GM21786 (cell line): ENCODE results near the gene NXPH3.
"Not testable (repeated sequence)": the region's sequence is repeated elsewhere in the genome, so short reads cannot be mapped to it uniquely, and the experiment has no call there.

Experiments used
- ATAC-seq: cut with Tn5 transposase; IDR thresholded peaks from one replicate; pipeline ENCODE4 v1.9.1; 2021; ENCODE audit not compliant: unreplicated experiment

The NXPH3 gene

DNA sequence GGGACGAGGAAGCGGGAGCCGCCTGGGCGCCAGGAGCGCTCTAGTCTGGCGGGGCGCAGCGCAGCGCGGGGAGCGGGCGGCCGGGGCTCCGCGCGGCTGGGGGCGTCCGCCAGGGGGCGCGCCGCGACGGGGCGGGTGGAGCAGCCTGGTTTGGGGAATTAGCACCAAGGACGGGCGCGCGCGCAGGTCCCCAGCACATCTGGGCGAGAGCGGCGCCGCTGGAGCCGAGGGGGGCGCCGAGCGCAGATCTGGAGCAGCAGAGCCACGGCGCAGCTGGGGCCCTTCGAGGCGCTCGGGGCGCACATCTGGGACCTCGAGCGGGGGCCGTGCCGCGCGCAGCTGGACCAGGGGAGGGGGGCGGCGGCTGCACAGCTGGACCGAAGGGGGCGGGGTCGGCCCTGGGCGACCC lies at the start of gene NXPH3:
Gene NXPH3 (plus strand): TSS at position 193 of the 409 bp plus-strand sequence. CDS start 349 bp downstream, outside the sequence.
- no peak for ATAC-seq

DNA sequence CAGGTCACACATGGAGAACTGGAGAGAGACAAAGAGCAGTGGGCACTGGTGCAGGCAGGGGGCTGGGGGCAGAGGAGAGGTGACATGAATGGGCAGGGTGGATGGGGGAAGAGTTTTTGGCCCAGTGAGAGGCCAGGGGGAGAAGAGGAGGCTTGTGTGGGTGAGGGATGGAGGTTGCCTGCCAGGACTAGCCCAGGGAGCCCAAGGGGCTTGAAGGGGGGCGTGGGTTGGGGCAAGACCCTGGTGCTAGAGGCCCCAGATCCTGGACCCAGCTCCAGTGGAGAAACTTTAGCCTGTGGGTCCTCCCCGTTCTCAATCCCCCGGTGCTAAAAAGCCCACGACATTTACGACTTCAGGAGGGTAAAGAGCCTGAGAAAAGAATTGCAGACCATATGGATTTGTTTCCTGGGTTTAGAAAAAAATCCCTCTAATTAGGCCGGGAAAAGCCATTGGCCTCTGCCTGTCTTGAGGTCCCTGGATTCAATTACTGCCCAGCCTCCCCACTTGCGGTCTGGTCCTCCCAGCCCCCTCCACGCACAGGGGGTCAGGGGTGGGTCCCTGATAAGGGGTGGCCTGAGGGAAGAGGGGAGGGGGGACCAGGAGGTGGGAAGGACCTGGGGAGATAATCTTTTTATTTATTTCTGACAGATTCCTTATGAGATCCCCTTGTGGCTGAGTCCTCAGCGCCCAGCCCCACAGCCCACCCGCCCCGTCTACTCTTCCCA lies 47.6 kb upstream of the NXPH3 start:
- no peak for ATAC-seq

DNA sequence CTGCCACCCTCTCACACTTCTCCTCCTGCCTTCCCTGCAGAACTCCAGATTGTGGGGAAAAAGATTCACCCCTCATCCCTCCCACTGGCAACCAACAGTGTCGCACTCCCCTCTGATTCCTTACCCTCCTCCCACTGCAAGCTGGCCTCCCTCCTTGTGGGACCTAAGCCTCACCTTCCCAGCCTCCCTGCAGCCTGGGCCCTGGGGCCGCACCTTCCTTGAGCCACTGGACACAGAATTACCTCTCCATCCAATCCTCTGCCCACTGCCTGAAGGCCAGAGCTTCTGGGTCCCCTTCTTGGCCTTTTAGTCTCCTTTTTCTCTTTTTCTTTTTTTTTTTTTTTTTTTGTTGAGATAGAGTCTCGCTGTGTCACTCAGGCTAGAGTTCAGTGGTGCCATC lies 46.7 kb upstream of the NXPH3 start:
- ATAC-seq = no peak

DNA sequence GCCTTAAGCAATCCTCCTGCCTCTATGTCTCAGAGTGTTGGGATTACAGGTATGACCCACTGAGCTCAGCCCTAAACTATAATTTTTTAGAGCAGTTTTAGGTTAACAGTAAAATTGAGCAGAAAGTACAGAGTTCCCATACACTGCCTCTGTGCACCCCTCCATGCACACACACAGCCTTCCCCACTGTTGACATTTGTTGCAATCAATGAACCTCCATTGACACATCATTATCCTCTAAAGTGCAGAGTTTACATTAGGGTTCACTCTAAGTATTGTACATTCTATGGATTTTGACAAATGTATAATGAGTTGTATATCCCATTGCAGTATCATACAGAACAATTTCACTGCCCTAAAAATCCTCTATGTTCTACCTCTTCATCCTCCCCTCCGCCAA lies 45.6 kb upstream of the NXPH3 start:
- ATAC-seq = no peak

DNA sequence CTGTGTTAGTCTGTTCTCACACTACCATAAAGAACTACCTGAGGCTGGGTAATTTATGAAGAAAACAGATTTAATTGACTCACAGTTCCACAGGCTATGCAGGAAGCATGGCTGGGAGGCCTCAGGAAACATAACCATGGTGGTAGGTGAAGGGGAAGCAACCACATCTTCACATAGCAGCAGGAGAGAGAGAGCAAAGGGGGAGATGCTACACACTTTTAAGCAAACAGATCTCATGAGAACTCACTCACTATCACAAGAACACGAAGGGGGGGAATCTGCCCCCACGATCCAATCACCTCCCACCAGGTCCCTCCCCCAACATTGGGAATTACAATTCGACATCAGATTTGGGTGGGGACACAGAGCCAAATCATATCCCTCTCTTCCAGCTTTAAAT lies 31.8 kb upstream of the NXPH3 start:
- no peak for ATAC-seq

DNA sequence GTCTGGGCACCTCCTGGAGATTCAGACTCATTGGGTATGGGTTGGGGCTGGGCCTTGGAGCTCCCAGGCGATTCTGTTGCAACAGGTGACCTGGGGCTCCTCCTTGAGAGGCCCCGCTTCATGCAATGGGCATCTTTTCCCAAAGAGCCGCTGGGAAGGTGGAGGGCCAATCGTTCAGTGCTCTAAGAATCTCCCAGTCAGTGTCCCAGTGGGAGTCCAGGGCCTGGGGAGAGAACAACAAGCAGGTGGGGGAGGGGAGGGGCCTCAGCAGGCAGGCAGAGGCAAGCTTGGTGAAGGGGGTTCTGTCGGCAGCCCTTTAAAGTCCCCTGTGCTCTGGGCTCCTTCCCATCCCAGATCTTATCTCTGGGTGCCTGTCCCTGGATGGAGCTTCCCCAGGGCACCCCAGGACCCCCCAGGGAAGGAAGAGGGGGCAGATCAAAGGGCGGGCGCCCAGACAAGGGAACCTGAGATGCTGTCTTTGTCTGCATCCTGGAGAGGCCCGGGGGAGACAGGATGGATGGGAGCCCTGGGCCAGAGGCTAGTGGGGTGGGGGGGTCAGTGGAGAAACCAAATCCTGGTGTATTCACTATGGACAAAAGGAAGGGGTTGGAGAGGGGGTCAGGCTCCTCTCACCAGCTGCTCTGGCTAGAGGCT lies 30.5 kb upstream of the NXPH3 start:
- no peak for ATAC-seq

DNA sequence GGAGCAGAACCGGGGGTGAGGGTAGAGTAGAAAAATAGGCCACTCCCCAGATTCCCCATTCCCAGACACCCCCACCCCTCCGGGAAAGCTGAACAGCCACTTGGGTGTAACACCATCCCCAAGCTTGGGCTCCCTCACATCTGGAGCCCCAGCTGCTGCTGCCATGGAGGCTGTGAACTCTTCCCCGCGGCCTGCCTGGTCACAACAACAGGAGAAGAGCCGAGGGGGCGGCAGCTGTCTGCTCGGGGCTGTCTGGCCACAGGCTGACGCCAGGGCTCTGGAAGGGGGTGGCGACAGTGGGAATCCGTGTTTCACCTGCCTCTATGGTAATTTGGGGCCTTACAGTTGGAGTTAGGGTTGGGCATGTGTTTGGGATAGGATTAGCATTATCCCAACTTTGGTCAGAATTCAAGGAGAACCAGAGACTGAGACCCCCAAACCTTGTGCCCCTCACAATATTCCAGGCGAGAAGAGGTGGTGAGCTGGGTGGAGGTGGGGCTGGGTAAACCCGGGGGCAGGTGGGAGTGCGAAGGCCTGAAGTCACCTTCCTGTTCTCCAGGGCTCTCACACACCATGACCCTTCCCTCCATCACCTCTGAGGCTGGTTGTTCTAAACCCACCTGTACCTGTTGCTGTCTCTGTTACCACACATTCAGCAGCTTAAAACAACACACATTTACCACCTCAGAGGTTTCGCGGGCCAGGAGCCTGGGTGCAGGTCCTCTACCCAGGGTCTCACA lies 29.7 kb upstream of the NXPH3 start:
- no peak for ATAC-seq

DNA sequence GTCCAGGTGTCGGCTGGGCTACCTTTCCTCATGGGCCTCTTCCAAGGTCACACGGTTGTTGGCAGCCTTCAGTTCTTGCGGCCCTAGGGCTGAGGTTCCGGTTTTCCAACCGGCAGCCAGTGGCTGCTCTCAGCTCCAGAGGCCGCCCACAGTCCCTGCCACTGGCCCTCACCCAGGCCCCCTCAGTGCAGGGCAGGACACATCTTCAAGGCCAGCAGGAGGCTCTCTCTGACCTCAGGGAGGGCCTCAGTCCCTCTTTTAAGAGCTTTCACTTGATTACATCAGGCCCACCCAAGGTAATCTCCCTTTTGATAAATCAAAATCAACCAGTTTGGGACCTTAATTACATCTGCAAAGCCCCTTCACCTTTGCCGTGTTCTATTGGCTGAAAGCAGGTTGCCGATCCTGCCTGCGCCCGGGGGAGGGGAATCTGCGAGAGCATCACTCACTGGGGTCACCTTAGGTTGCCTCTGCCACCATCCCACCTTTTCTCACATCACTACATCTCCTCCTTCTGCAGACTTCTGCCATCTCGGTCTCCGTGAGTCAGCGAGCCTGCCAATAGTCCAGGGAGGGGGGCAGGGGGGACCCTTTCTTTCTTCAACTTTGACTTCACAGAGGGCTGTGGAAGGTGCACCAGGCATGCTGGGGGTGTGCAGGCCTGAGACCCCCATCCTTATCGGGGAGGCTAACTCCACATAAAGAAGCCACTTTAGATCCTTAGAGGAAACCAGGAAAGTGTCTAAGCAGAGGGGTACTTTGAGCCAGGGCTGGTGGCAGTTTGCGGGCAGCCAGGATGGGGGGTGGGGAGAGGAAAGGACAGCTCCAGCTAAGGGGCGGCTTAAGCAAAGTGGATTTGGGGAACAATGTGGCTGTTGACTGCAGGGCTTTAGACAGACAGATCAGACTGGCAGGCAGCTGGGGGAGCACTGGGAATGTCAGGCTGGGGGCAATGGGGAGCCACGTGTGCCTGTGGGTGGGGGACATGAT lies 28.8 kb upstream of the NXPH3 start:
- ATAC-seq = no peak

DNA sequence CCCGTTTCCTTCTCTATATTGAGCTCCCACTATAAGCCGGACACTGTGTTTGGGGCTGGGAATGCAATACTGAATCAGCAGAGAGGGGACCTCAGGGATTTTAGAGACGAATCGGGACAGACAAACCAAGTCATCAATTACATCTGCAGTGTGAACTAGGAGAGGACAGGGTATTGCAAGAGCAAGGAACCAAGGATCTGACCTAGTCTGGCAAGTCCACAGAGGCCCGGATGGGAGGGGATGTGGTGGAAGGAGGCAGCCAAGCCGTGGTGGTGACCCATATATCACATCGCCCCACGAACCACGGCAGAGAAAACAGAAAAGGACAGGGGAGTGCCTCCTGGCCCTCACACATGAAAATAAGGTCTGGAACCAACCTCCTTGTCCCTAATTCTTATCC lies 28.1 kb upstream of the NXPH3 start:
- no peak for ATAC-seq

DNA sequence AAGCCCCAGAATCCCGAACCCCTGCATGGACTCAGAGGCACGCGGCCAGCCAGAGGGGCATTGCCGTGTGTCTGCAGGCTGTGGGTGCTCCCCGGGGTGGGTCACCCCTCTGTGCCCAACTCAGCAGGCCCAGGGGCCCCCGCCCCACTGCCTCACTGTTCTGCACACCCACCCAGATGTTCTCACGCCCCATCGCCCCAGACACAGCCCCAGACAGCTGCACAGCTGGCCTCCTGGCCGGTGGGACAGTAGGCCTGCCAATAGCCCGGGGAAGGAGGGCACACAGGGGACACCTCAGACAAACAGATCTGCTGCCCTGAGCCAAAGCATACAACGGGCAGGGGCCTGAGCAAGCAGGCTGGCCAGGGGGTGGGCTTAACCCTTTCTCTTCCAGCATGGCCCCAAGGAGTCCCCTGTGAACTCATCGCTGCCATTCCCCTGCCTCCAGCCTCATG lies 27.6 kb upstream of the NXPH3 start:
- no peak for ATAC-seq

DNA sequence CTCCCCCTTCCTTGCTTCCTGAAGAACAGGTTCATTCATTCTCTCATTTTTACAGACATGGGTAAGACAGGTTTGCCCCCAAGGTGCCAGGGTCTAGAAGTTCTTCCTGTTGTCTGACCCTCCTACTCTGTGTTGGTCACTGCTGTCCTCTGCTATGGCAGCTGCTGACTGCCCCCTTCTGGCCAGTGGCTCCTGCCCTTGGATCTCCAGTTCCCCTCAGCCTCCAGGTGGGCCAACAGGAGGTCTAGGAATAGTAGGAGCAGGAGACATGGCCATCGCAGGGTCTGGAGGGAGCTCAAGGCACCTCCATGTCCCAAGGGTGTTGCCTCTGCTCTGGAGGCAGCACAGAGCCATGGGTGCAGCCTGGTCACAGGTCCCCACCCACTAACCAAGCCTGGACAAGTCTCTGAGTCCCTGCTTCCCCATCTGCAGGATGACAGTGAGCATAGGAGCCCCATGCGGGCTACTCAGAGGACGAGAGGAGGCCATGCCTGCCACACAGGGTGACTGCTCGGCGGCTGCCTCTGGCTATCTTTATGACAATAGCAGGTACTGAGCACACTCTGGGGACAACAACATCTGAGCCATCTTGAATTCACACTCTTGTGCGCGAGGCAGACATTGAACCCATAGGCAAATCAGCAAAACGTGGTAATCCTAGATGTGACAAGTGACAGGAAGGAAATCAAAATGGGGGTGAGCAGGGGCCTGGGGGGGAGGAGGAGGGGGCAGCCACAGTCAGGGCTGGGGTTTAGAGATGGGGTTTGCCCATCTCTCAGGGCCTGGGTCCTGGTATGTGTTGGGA lies 27.0 kb upstream of the NXPH3 start:
- ATAC-seq = no peak

DNA sequence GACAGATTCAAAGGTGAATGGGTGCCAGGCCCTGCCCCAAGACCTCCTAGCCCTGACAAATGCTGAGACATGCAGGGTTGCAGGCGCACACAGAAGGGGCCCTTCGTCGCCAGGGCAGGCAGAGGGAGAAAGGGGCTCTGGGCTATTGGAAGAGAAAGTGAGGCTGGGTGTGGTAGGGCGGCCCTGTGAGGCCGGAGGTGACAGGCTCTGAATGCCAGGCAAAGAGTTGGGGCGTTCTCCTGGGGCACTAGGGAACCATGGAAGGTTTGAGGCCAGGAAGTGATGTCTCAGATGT lies 26.4 kb upstream of the NXPH3 start:
- ATAC-seq = no peak

DNA sequence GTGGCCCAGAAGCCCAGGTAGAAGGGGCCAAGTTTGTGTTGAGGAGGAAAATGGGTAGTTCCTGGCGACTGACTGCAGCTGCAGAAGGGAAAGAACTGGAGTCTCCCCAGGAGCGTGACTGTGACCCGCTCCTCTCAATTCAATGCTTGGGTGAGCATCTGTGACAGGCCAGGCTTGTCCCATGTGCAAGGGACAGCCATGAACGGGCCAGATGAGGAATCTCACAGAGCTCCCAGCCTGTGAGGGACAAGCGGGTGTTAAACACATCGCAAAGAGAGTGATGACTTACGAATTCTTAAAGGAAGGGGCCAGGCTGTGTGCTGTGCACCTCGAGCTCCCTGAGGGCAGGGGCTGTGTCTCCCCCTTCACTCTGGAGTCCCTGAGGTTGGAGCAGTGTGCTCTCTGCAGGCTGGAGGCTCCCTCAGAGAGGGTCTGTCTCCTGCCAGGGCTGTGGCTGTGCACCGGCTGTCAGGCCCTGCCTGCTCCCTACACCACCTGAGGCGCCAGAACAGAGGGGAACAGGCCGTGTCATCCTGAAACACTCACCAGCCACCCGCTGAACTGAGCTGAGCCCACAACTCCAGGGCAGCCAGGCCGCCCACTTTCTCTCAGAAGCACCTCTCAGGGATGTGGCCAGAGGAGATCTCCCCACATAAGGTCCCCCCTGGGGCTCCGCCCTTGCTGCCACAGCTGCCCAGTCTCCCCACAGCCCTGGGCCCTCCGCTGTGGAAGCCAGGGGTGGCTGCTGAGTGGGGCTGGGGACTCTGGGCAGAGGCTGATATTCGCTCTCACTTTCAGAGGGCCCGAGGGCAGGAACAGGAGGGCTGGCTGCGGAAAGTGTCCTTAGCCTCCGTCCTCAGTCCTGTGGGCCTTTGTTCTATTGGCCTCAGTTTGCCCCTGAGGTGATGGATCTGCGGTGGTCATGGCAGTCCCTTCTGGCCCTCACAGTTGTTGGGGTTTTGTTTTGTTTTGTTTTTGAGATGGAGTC lies 25.7 kb upstream of the NXPH3 start:
- no peak for ATAC-seq

DNA sequence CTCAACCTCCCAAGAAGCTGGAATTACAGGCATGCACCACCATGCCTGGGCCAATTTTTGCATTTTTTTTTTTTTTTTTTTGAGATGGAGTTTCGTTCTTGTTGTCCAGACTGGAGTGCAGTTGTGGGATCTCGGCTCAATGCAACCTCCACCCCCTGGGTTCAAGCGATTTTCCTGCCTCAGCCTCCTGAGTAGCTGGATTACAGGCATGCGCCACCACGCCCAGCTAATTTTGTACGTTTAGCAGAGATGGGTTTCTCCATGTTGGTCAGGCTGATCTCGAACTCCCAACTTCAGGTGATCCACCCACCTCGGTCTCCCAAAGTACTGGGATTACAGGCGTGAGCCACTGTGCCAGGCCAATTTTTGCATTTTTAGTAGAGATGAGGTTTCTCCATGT lies 24.9 kb upstream of the NXPH3 start:
- not testable (repeated sequence) for ATAC-seq

DNA sequence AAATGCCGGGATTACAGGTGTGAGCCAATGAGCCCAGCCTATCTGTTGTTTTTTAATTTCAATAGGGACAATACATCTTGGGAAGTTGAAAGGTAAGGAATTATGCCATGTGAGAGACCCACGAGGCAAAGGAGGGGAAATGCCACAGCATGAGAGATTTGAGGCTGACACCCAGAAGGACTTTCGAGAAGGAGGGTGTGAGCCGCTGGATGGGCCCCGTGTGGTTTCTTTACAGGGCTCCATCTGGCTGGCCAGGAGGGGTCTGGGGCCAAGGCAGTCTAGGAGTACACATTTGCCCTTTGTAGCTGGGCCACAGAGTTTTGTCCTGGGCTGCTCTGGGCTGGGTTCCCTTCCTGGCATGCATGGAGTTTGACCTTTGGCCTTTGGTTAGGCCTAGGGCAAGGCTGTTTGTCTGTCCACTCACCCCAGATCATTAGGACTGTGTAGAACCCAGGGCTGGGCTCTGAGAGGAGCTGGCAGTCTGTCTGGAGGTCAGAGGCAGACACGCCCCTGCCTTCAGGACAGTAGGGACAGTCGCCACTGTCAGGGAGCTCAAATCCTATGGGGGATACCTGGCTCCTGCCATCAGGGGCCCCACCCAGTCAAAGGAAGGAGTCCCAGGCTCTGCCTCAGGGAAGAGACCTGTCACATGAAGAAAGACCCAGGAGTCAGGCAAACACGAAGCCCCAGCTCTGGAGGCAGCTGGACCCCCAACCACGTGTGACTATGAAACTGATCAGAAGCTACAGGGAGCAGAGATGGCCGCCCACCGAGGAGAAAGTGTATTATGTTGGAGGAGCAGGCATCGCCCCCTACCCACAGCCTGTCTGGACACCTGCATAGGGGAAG lies 24.2 kb upstream of the NXPH3 start:
- ATAC-seq = no peak

DNA sequence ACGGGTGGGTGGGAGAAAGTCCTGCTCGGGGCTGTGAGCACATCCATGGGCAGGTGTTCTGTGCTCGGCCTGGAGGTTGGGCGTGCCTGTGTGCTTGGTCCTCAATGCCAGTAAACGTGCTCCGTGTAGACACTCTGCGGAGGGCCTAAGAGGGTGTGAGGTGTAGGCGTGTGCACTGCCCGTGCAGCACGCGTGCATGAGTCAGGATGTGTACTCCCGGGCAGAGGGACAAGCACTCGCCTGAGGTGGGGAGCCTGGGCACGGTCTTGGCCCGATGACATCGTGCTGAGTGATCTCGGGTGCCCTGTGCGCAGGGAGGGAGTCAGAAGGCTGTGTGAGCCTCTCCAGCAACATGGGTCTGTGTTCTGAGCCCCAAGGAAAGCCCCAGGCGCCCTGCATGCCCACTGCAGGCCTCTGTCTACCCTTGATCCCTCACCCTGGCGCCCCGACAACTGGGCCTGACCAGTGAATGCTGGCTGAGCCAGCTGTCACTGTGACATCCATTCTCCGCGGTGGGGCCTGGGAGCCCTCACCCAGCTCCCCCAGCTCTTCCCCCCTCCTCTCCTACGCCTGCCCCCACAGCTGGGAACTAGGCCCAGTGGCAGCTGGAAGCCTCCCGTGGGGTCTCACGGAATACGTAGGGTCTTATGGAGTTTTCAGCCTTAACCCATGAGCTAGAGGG lies 23.5 kb upstream of the NXPH3 start:
- ATAC-seq = no peak

DNA sequence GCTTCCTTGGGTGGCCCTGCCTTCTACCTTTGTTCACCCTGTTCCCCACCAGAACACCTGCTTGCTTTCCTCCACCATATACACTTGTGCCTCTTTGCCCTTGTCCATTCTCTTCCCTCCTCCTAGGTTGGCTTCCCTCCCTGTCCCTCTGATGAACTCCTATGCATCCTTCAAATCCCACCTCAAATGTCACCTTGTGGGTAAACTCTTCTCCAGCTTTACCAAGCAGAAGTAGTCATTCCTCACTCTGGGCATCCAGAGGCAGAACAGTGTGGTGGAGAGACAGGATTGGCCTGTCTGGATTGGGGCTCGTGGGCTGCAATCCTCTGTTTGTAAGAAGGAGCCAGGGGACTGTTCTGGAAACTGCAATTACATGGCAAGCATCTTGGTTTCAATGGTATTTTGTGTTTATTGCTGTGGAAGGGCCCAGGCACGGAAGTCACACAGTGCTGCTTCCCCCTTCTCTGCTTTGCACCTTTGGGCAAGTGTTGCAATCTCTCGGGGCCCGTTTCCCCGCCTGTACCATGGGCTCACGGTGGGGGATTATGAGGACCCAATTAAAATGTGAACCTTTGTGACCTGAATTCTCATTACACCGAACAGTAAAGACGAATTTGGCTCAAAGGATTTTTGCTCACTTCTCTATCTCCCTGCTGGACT lies 21.9 kb upstream of the NXPH3 start:
- ATAC-seq = no peak
